HepG2 (cell line): ENCODE data around the gene ATP2A2. TPM values are rescaled to one million over a fixed set of nuclear protein-coding genes. Genes with fewer than 3 reads are reported as not detected.

ENCODE experiments used
- ELF3 ChIP-seq: IDR thresholded peaks from 2 replicates; pipeline ENCODE4 v1.6.1; 2016; ENCODE audit warnings: missing genetic modification reagents, missing compliant biosample characterization
- HES4 ChIP-seq: sonication (generic); formaldehyde crosslinking; IDR thresholded peaks from 2 replicates; pipeline ENCODE4 v1.9.0; 2021; ENCODE audit warnings: mild to moderate bottlenecking, missing genetic modification reagents, borderline replicate concordance
- HOXA7 ChIP-seq: sonication (generic); formaldehyde crosslinking; IDR thresholded peaks from 2 replicates; pipeline ENCODE4 v1.8.1; 2022; ENCODE audit warnings: mild to moderate bottlenecking, missing genetic modification reagents, moderate library complexity
- MIXL1 ChIP-seq: IDR thresholded peaks from 2 replicates; pipeline ENCODE4 v1.6.1; 2016
- NAIF1 ChIP-seq: sonication (generic); formaldehyde crosslinking; IDR thresholded peaks from 2 replicates; pipeline ENCODE4 v1.5.0; 2020; ENCODE audit warnings: mild to moderate bottlenecking, missing genetic modification reagents, borderline replicate concordance
- TEAD3 ChIP-seq: optimal IDR thresholded peaks from 2 replicates; pipeline ENCODE3; 2016; ENCODE audit warnings: borderline replicate concordance
- ZBTB38 ChIP-seq: sonication (generic); formaldehyde crosslinking; IDR thresholded peaks from 2 replicates; pipeline ENCODE4 v1.5.1; 2020; ENCODE audit warnings: mild to moderate bottlenecking, missing genetic modification reagents
- ZNF318 ChIP-seq: sonication (generic); formaldehyde crosslinking; IDR thresholded peaks from 2 replicates; pipeline ENCODE4 v1.4.0; 2020; ENCODE audit warnings: mild to moderate bottlenecking, missing genetic modification reagents
- ZNF329 ChIP-seq: sonication (generic); formaldehyde crosslinking; IDR thresholded peaks from 2 replicates; pipeline ENCODE4 v1.9.0; 2021; ENCODE audit warnings: low read depth, mild to moderate bottlenecking, missing genetic modification reagents
- ZNF782 ChIP-seq: sonication (generic); formaldehyde crosslinking; IDR thresholded peaks from 2 replicates; pipeline ENCODE4 v1.4.0; 2020; ENCODE audit warnings: missing genetic modification reagents, mild to moderate bottlenecking, borderline replicate concordance
- ZSCAN12 ChIP-seq: sonication (generic); formaldehyde crosslinking; IDR thresholded peaks from 2 replicates; pipeline ENCODE4 v1.9.0; 2021; ENCODE audit warnings: mild to moderate bottlenecking, missing genetic modification reagents
- polyA plus RNA-seq, 8 experiments: library from polyadenylated mRNA; depleted of rRNA in 3 of 8; stranded (reverse) in 7 of 8; unstranded in 1 of 8; fragments of >200 nt; fragmentation: Illumina TruSeq in 4 of 8; extraction: Trizol in 4 of 8; gene quantifications; 2 replicates each; pipeline versions ENCODE4 v1.2.1 to v1.2.3, GENCODE V29; 2011 to 2016; ENCODE audit warnings: low read depth in 4 of 8, missing spikeins in 1 of 8, mixed read lengths in 1 of 8; ENCODE audit not compliant: insufficient read depth in 1 of 8
- total RNA-seq, 5 experiments: library from RNA; depleted of rRNA; stranded (reverse); fragments of >200 nt; fragmentation: Illumina TruSeq; extraction: Trizol; gene quantifications; 2 replicates each; pipeline ENCODE4 v1.2.3, GENCODE V29; 2016; ENCODE audit warnings: low read depth in 1 of 5
- TF ChIP-seq, protein P1 (sequence below): IDR thresholded peaks from 2 replicates; pipeline ENCODE4 v1.4.0; 2020; ENCODE audit warnings: mild to moderate bottlenecking, missing genetic modification reagents
- TF ChIP-seq, protein P2 (sequence below): sonication (generic); formaldehyde crosslinking; IDR thresholded peaks from 2 replicates; pipeline ENCODE4 v1.5.0; 2020; ENCODE audit warnings: missing genetic modification reagents

Gene ATP2A2
- total and polyA plus RNA-seq, 2 of the 13 experiments (the other 11 are each of a cell fraction or from before 2014, with no cell fraction given), result 35.4 to 85.5 TPM

DNA sequence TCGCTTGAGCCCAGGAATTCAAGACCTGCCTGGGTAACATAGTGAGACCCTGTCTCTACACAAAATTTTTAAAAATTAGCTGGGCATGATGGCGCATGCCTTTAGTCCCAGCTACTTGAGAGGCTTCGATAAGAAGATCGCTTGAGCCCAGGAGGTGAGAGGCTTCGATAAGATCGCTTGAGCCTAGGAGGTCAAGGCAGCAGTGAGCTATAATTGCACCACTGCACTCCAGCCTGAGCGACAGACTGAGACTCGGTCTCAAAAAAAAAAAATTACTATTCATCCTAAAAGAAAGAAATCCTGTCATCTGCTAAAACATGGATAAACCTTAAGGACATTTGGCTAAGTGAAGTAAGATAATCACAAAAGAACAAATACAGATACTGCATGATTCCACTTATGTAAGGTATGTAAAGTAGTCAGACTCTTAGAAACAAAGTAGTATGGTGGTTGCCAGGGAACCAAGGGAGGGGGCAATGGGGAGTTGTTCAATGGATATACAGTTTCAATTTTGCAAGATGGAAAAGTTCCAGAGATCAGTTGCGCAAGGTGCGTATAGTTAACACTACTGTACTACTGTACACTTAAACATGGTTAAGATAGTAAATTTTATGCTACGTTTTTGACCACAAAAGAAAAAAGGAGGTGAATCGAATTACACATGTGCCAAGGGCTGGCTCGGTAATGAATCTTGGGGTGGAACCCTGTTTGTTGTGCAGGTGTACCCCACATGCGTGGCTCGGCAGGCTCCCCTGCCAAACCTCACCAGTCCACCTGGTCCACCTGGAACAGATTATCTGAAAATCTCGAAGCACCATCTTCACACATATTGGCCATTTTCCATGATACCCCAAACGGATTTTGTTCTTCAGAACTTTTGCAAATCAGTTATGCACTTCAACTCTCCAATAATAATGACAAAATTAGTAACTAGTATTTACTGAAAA is 18.3 kb upstream of the ATP2A2 start (continued):
- TF ChIP-seq, protein P1, sequence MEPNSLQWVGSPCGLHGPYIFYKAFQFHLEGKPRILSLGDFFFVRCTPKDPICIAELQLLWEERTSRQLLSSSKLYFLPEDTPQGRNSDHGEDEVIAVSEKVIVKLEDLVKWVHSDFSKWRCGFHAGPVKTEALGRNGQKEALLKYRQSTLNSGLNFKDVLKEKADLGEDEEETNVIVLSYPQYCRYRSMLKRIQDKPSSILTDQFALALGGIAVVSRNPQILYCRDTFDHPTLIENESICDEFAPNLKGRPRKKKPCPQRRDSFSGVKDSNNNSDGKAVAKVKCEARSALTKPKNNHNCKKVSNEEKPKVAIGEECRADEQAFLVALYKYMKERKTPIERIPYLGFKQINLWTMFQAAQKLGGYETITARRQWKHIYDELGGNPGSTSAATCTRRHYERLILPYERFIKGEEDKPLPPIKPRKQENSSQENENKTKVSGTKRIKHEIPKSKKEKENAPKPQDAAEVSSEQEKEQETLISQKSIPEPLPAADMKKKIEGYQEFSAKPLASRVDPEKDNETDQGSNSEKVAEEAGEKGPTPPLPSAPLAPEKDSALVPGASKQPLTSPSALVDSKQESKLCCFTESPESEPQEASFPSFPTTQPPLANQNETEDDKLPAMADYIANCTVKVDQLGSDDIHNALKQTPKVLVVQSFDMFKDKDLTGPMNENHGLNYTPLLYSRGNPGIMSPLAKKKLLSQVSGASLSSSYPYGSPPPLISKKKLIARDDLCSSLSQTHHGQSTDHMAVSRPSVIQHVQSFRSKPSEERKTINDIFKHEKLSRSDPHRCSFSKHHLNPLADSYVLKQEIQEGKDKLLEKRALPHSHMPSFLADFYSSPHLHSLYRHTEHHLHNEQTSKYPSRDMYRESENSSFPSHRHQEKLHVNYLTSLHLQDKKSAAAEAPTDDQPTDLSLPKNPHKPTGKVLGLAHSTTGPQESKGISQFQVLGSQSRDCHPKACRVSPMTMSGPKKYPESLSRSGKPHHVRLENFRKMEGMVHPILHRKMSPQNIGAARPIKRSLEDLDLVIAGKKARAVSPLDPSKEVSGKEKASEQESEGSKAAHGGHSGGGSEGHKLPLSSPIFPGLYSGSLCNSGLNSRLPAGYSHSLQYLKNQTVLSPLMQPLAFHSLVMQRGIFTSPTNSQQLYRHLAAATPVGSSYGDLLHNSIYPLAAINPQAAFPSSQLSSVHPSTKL (CRISPR knock-in tag), result 0 out of 2 replicates have a peak, but pooled peaks have one; percentile 7
- no peak for TF ChIP-seq HES4 (CRISPR knock-in tag)
- peak; percentile 19 for TF ChIP-seq TEAD3 (CRISPR knock-in tag)
- TF ChIP-seq, protein P2, sequence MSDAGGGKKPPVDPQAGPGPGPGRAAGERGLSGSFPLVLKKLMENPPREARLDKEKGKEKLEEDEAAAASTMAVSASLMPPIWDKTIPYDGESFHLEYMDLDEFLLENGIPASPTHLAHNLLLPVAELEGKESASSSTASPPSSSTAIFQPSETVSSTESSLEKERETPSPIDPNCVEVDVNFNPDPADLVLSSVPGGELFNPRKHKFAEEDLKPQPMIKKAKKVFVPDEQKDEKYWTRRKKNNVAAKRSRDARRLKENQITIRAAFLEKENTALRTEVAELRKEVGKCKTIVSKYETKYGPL (CRISPR knock-in tag), result 0 out of 2 replicates have a peak, but pooled peaks have one; percentile 27
- TF ChIP-seq ELF3, result 0 out of 2 replicates have a peak, but pooled peaks have one; percentile 32
- TF ChIP-seq ZNF782 (CRISPR knock-in tag), result no peak
- peak; percentile 52; the same call in 1 of the 2 replicates for TF ChIP-seq MIXL1 (CRISPR knock-in tag)
- no peak for TF ChIP-seq ZNF329 (CRISPR knock-in tag)
- TF ChIP-seq ZBTB38 (CRISPR knock-in tag), result no peak
- TF ChIP-seq ZNF318 (CRISPR knock-in tag), result no peak
- TF ChIP-seq HOXA7, result no peak
- TF ChIP-seq ZSCAN12 (CRISPR knock-in tag), result no peak
- TF ChIP-seq NAIF1 (CRISPR knock-in tag), result peak; percentile 99
